SK-N-SH treated with all-trans-retinoic acid at 6 μM for 48 hours (cell line): ENCODE data around the gene SLC29A3.

Experiments
- ATAC-seq: fragments of 200-7000 bp; cut with Tn5 transposase; 3 replicates; pipeline ENCODE4 v1.9.1; 2020; ENCODE audit warnings: mild to moderate bottlenecking, moderate library complexity
- ARNTL ChIP-seq: fragments of 450-650 bp; formaldehyde crosslinking; IDR thresholded peaks from 2 replicates; pipeline ENCODE4 v1.5.0; 2020; ENCODE audit warnings: low read depth, mild to moderate bottlenecking, moderate library complexity, borderline replicate concordance
- BACH2 ChIP-seq: fragments of 250-450 bp; sonication (Bioruptor Pico); IDR thresholded peaks from 2 replicates; pipeline ENCODE4 v1.9.0; 2021; ENCODE audit warnings: mild to moderate bottlenecking, borderline replicate concordance
- CREB5 ChIP-seq: fragments of 250-450 bp; sonication (Bioruptor Pico); IDR thresholded peaks from 2 replicates; pipeline ENCODE4 v1.5.1; 2020; ENCODE audit warnings: low read depth, mild to moderate bottlenecking, moderate library complexity
- CSDC2 ChIP-seq: fragments of 250-450 bp; sonication (Bioruptor Pico); IDR thresholded peaks from 2 replicates; pipeline ENCODE4 v1.5.0; 2020; ENCODE audit warnings: mild to moderate bottlenecking, moderate library complexity
- CSRNP3 ChIP-seq: fragments of 250-450 bp; sonication (Bioruptor Pico); IDR thresholded peaks from 2 replicates; pipeline ENCODE4 v1.5.1; 2021; ENCODE audit warnings: mild to moderate bottlenecking, moderate library complexity
- ESRRG ChIP-seq: fragments of 250-450 bp; sonication (Bioruptor Pico); IDR thresholded peaks from 2 replicates; pipeline ENCODE4 v1.6.1; 2021; ENCODE audit warnings: mild to moderate bottlenecking
- GLIS3 ChIP-seq: fragments of 250-450 bp; sonication (Bioruptor Pico); IDR thresholded peaks from 2 replicates; pipeline ENCODE4 v1.5.0; 2020; ENCODE audit warnings: mild to moderate bottlenecking, moderate library complexity
- OSR1 ChIP-seq: fragments of 250-450 bp; sonication (Bioruptor Pico); IDR thresholded peaks from 2 replicates; pipeline ENCODE4 v1.8.0; 2022; ENCODE audit warnings: moderate library complexity, mild to moderate bottlenecking, inconsistent platforms
- PATZ1 ChIP-seq: fragments of 250-450 bp; sonication (Bioruptor Pico); IDR thresholded peaks from 2 replicates; pipeline ENCODE4 v1.8.0; 2020; ENCODE audit warnings: mild to moderate bottlenecking, moderate library complexity, borderline replicate concordance
- POU6F1 ChIP-seq: fragments of 250-450 bp; sonication (Bioruptor Pico); IDR thresholded peaks from 2 replicates; pipeline ENCODE4 v1.8.0; 2021; ENCODE audit warnings: low read depth, mild to moderate bottlenecking, moderate library complexity, borderline replicate concordance
- PPARA ChIP-seq: fragments of 250-450 bp; sonication (Bioruptor Pico); IDR thresholded peaks from 2 replicates; pipeline ENCODE4 v1.5.0; 2020; ENCODE audit warnings: mild to moderate bottlenecking, borderline replicate concordance
- RARB ChIP-seq: fragments of 250-450 bp; sonication (Bioruptor Pico); IDR thresholded peaks from 2 replicates; pipeline ENCODE4 v1.8.0; 2021; ENCODE audit warnings: mild to moderate bottlenecking, moderate library complexity
- SNAI2 ChIP-seq: fragments of 250-450 bp; sonication (Bioruptor Pico); IDR thresholded peaks from 2 replicates; pipeline ENCODE4 v1.5.0; 2020; ENCODE audit warnings: mild to moderate bottlenecking, moderate library complexity
- TOX ChIP-seq: fragments of 250-450 bp; sonication (Bioruptor Pico); IDR thresholded peaks from 2 replicates; pipeline ENCODE4 v1.8.0; 2021; ENCODE audit warnings: mild to moderate bottlenecking, moderate library complexity, borderline replicate concordance
- TSHZ2 ChIP-seq: fragments of 250-450 bp; sonication (Bioruptor Pico); IDR thresholded peaks from 2 replicates; pipeline ENCODE4 v1.5.0; 2020; ENCODE audit warnings: mild to moderate bottlenecking, moderate library complexity
- ZC3H10 ChIP-seq: fragments of 250-450 bp; sonication (Bioruptor Pico); IDR thresholded peaks from 2 replicates; pipeline ENCODE4 v1.5.1; 2021; ENCODE audit warnings: mild to moderate bottlenecking, moderate library complexity
- ZFP3 ChIP-seq: fragments of 250-450 bp; sonication (Bioruptor Pico); IDR thresholded peaks from 2 replicates; pipeline ENCODE4 v1.5.0; 2020; ENCODE audit warnings: mild to moderate bottlenecking, moderate library complexity
- ZFP30 ChIP-seq: fragments of 450-650 bp; formaldehyde crosslinking; IDR thresholded peaks from 2 replicates; pipeline ENCODE4 v1.5.0; 2022; ENCODE audit warnings: mild to moderate bottlenecking, moderate library complexity
- ZNF565 ChIP-seq: fragments of 450-650 bp; formaldehyde crosslinking; conservative IDR thresholded peaks from 2 replicates; pipeline ENCODE4 v1.5.0; 2020; ENCODE audit warnings: low read depth, mild to moderate bottlenecking, moderate library complexity
- ZNF70 ChIP-seq: fragments of 450-650 bp; formaldehyde crosslinking; IDR thresholded peaks from 2 replicates; pipeline ENCODE4 v1.5.0; 2020; ENCODE audit warnings: mild to moderate bottlenecking, moderate library complexity
- ZNF8 ChIP-seq: fragments of 450-650 bp; formaldehyde crosslinking; IDR thresholded peaks from 2 replicates; pipeline ENCODE4 v1.5.0; 2020; ENCODE audit warnings: mild to moderate bottlenecking, moderate library complexity

Gene SLC29A3

GRCh38 chr10:71299071-71299785 is 19.8 kb upstream of the SLC29A3 start (continued):
- TF ChIP-seq BACH2 (CRISPR knock-in tag), result no peak
- no peak for TF ChIP-seq ZFP3 (CRISPR knock-in tag)
- TF ChIP-seq, all 23 proteins: peak for 0

GRCh38 chr10:71300555-71301370 is 18.3 kb upstream of the SLC29A3 start:
- no peak for ATAC-seq
- no peak for TF ChIP-seq CSDC2 (CRISPR knock-in tag)
- TF ChIP-seq ZNF70 (CRISPR knock-in tag), result no peak
- TF ChIP-seq ZC3H10, result no peak
- TF ChIP-seq ZFP30, result no peak

- TF ChIP-seq ZC3H10, result no peak
- TF ChIP-seq ZNF8 (CRISPR knock-in tag), result no peak
- no peak for TF ChIP-seq TSHZ2 (CRISPR knock-in tag)
- no peak for TF ChIP-seq CREB5
- no peak for TF ChIP-seq SNAI2
- TF ChIP-seq CSDC2 (CRISPR knock-in tag), result no peak
- TF ChIP-seq OSR1 (CRISPR knock-in tag), result no peak
- TF ChIP-seq POU6F1 (CRISPR knock-in tag), result no peak
- TF ChIP-seq RARB (CRISPR knock-in tag), result no peak
- no peak for TF ChIP-seq CSRNP3 (CRISPR knock-in tag)
- no peak for TF ChIP-seq TOX
- TF ChIP-seq ESRRG (CRISPR knock-in tag), result no peak
- TF ChIP-seq PPARA (CRISPR knock-in tag), result no peak
- no peak for TF ChIP-seq PATZ1 (CRISPR knock-in tag)
- no peak for TF ChIP-seq ZNF565
- no peak for TF ChIP-seq GLIS3 (CRISPR knock-in tag)
- no peak for TF ChIP-seq ARNTL
- no peak for TF ChIP-seq ZFP30
- TF ChIP-seq, all 23 proteins: peak for 0
These were observed 17.6 kb upstream of the SLC29A3 start for GRCh38 chr10:71301371-71301916.

More at GRCh38 chr10:71301371-71301916, 17.6 kb upstream of the SLC29A3 start:
- ATAC-seq, result no peak
